T-helper 1 cell (primary cell): ENCODE measurements around the gene ACTR1A.
"Not testable (repeated sequence)": the region's sequence is repeated elsewhere in the genome, so short reads cannot be mapped to it uniquely, and the experiment has no call there.

Experiments used
- DNase-seq, 5 donors: peaks; one replicate each; pipeline ENCODE4 v3.0.0-alpha.2; 2012 to 2020

The ACTR1A gene

GRCh38 chr10:102480396-102480795 is 22.1 kb downstream of the ACTR1A start:
- DNase-seq = no peak

- no peak for DNase-seq
Measured at GRCh38 chr10:102479651-102480050, 22.9 kb downstream of the ACTR1A start.

- no peak for DNase-seq
Measured at GRCh38 chr10:102476466-102477141, 25.9 kb downstream of the ACTR1A start.

GRCh38 chr10:102475451-102476040 is 27.0 kb downstream of the ACTR1A start:
- no peak for DNase-seq

- DNase-seq = no peak
Measured at GRCh38 chr10:102473445-102474331, 28.8 kb downstream of the ACTR1A start.

- DNase-seq = no peak
Measured at GRCh38 chr10:102470579-102471546, 31.6 kb downstream of the ACTR1A start.

GRCh38 chr10:102468683-102469082 is 33.8 kb downstream of the ACTR1A start:
- DNase-seq = no peak

- DNase-seq = no peak
Measured at GRCh38 chr10:102467971-102468438, 34.5 kb downstream of the ACTR1A start.

- no peak for DNase-seq
Measured at GRCh38 chr10:102467318-102467717, 35.2 kb downstream of the ACTR1A start.

- DNase-seq = no peak
Measured at GRCh38 chr10:102465466-102465865, 37.0 kb downstream of the ACTR1A start.

GRCh38 chr10:102463983-102464382 is 38.5 kb downstream of the ACTR1A start:
- DNase-seq = no peak

GRCh38 chr10:102462512-102463054 is 39.9 kb downstream of the ACTR1A start:
- no peak for DNase-seq

GRCh38 chr10:102461187-102462054 is 41.1 kb downstream of the ACTR1A start:
- peak; percentile 92 to 96 (median 92) for DNase-seq

GRCh38 chr10:102460836-102461186 is 41.7 kb downstream of the ACTR1A start:
- DNase-seq = no peak

- no peak for DNase-seq
Measured at GRCh38 chr10:102458656-102459055, 43.9 kb downstream of the ACTR1A start.

GRCh38 chr10:102457591-102458150 is 44.8 kb downstream of the ACTR1A start:
- no peak for DNase-seq

- no peak for DNase-seq
Measured at GRCh38 chr10:102455893-102456471, 46.5 kb downstream of the ACTR1A start.

GRCh38 chr10:102454662-102455487 is 47.6 kb downstream of the ACTR1A start:
- DNase-seq = not testable (repeated sequence)

- no peak for DNase-seq
Measured at GRCh38 chr10:102453502-102453901, 49.0 kb downstream of the ACTR1A start.
